Suppressor macrophage (primary cell): ENCODE data around the gene CFDP1.
A peak's percentile ranks its signal among the peaks of the same experiment; 100 is the strongest.

Experiments used
- DNase-seq, 4 experiments: peaks; one replicate each; pipeline ENCODE4 v3.0.0-alpha.2; 2020 to 2022

Gene CFDP1

GRCh38 chr16:75263963-75264445 lies 169.3 kb downstream of the CFDP1 start:
- DNase-seq: no peak

- DNase-seq: no peak
Observed at GRCh38 chr16:75263291-75263962, 169.9 kb downstream of the CFDP1 start.

GRCh38 chr16:75262800-75263127 lies 170.5 kb downstream of the CFDP1 start:
- DNase-seq: no peak

GRCh38 chr16:75262104-75262799 lies 171.1 kb downstream of the CFDP1 start:
- no peak for DNase-seq

- no peak for DNase-seq
Observed at GRCh38 chr16:75261590-75262078, 171.7 kb downstream of the CFDP1 start.

GRCh38 chr16:75260851-75261589 lies 172.3 kb downstream of the CFDP1 start:
- DNase-seq: no peak

GRCh38 chr16:75258807-75259141 lies 174.5 kb downstream of the CFDP1 start:
- no peak for DNase-seq

GRCh38 chr16:75257886-75258806 lies 175.2 kb downstream of the CFDP1 start:
- DNase-seq: no peak

- no peak for DNase-seq
Observed at GRCh38 chr16:75256696-75257343, 176.5 kb downstream of the CFDP1 start.

- peak in 1 of 4 experiments; percentile 28 for DNase-seq
Observed at GRCh38 chr16:75256059-75256571, 177.2 kb downstream of the CFDP1 start.

- no peak for DNase-seq
Observed at GRCh38 chr16:75254359-75254837, 178.9 kb downstream of the CFDP1 start.

GRCh38 chr16:75252946-75253911 lies 180.1 kb downstream of the CFDP1 start:
- DNase-seq: no peak

GRCh38 chr16:75252049-75252864 lies 181.0 kb downstream of the CFDP1 start:
- DNase-seq: no peak

GRCh38 chr16:75251280-75252048 lies 181.8 kb downstream of the CFDP1 start, which contains the start of gene BCAR1:
Gene BCAR1, minus strand, starts transcription at chr16:75251624. Its CDS starts 142 bp downstream, at chr16:75251482.
- peak; percentile 74 to 94 (median 82) for DNase-seq

- DNase-seq: peak; percentile 25 to 62 (median 32)
Observed at GRCh38 chr16:75250809-75251279, 182.5 kb downstream of the CFDP1 start.

GRCh38 chr16:75250089-75250808 lies 183.1 kb downstream of the CFDP1 start:
- DNase-seq: peak in 2 of 4 experiments; percentile 12 to 48

GRCh38 chr16:75249441-75249840 lies 183.9 kb downstream of the CFDP1 start:
- DNase-seq: no peak
